ENCODE results near the gene ZC3H12A. TPM values are rescaled to one million over a fixed set of nuclear protein-coding genes. Genes with fewer than 3 reads are reported as not detected.

ZC3H12A gene
- total RNA-seq, 1 donor from 2014 or later = 3.0 TPM

- peaks cover 2% of the 10 kb centered on the region for H3K36me3 Mint-ChIP-seq (ENCODE audit: insufficient read depth)
- no peaks in the 10 kb centered on the region for H3K9me3 Mint-ChIP-seq (ENCODE audit: low read depth)
- peaks cover 14% of the 10 kb centered on the region for H3K4me1 Mint-ChIP-seq (ENCODE audit: low read depth)
- H3K27me3 Mint-ChIP-seq = peaks cover 27% of the 10 kb centered on the region
- H3K4me3 Mint-ChIP-seq (ENCODE audit: low read depth) = peak overlapping the region; percentile 76
- TF ChIP-seq CTCF (IDR thresholded peaks at IDR 0.05; ENCODE audit: unreplicated experiment) = no peak
- DNase-seq (ENCODE audit: low spot score, unreplicated experiment) = no peak
- peak overlapping the region; percentile 52 for H3K27ac Mint-ChIP-seq
Measured at GRCh38 chr1:37475380-37476086, 1.2 kb downstream of the ZC3H12A start.

- no peak for TF ChIP-seq CTCF (IDR thresholded peaks at IDR 0.05; ENCODE audit: unreplicated experiment)
- Mint-ChIP-seq H3K4me1 (ENCODE audit: low read depth) (peaks cover 14% of the 10 kb centered on the region), H3K9me3 (ENCODE audit: low read depth) (no peaks in the 10 kb centered on the region), H3K27ac (no peak overlapping the region), H3K36me3 (ENCODE audit: insufficient read depth) (peaks cover 2% of the 10 kb centered on the region), H3K4me3 (ENCODE audit: low read depth) (peak overlapping the region; percentile 76), H3K27me3 (peaks cover 27% of the 10 kb centered on the region)
- no peak for DNase-seq (ENCODE audit: low spot score, unreplicated experiment)
Measured at GRCh38 chr1:37476087-37476452, 1.7 kb downstream of the ZC3H12A start.

- TF ChIP-seq CTCF (IDR thresholded peaks at IDR 0.05; ENCODE audit: unreplicated experiment) = no peak
- DNase-seq (ENCODE audit: low spot score, unreplicated experiment) = no peak
- no peaks in the 10 kb centered on the region for H3K9me3 Mint-ChIP-seq (ENCODE audit: low read depth)
- peaks cover 4% of the 10 kb centered on the region for H3K36me3 Mint-ChIP-seq (ENCODE audit: insufficient read depth)
- peaks cover 14% of the 10 kb centered on the region for H3K4me1 Mint-ChIP-seq (ENCODE audit: low read depth)
- H3K27ac Mint-ChIP-seq = peak overlapping the region; percentile 39
- peak overlapping the region; percentile 76 for H3K4me3 Mint-ChIP-seq (ENCODE audit: low read depth)
- H3K27me3 Mint-ChIP-seq = peaks cover 25% of the 10 kb centered on the region
Measured at GRCh38 chr1:37476460-37477197, 2.2 kb downstream of the ZC3H12A start.

DNA sequence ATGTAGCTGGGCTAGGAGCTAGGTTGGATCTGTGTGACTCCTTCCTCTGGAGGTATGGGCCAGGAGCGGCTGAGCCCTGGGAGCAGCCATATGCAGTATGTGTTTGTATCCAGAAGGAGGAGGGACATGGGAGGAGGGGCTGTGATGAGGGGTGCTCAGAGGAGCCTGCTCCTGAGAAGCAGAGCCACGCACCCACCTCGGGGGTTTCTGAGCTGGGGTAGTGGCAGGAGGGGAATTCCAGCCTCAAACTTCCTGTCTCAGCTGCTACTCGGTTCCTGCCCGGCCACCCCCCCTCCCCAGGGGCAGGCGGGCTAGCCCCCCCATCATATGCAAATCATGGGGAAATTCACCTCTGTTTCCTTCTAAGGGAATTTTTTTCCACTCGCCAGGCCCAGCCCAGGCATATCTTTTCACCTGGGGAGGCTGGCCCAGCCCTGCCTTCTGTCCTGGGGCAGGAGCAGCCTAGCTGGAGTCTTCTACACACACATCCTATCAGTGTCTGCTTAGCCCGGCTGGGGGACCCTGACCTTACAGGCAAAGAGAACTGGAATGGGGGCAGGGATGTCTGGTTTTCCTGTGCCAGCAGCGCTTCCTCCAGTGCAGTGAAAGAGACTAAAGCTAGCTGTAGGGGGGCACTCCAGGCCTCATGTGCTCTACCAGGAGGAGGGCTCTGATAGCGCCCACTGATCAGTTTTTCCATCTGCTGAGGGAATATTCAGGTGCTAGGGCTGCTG lies 3.0 kb downstream of the ZC3H12A start:
- peaks cover 11% of the 10 kb centered on the region for H3K4me1 Mint-ChIP-seq (ENCODE audit: low read depth)
- H3K9me3 Mint-ChIP-seq (ENCODE audit: low read depth) = no peaks in the 10 kb centered on the region
- TF ChIP-seq CTCF (IDR thresholded peaks at IDR 0.05; ENCODE audit: unreplicated experiment) = no peak
- peak overlapping the region; percentile 39 for H3K27ac Mint-ChIP-seq
- H3K27me3 Mint-ChIP-seq = peaks cover 17% of the 10 kb centered on the region
- DNase-seq (ENCODE audit: low spot score, unreplicated experiment) = no peak
- peaks cover 4% of the 10 kb centered on the region for H3K36me3 Mint-ChIP-seq (ENCODE audit: insufficient read depth)
- H3K4me3 Mint-ChIP-seq (ENCODE audit: low read depth) = peak overlapping the region; percentile 46

- H3K27ac Mint-ChIP-seq = no peak overlapping the region
- peaks cover 11% of the 10 kb centered on the region for H3K4me1 Mint-ChIP-seq (ENCODE audit: low read depth)
- no peak for TF ChIP-seq CTCF (IDR thresholded peaks at IDR 0.05; ENCODE audit: unreplicated experiment)
- peaks cover 12% of the 10 kb centered on the region for H3K27me3 Mint-ChIP-seq
- no peaks in the 10 kb centered on the region for H3K9me3 Mint-ChIP-seq (ENCODE audit: low read depth)
- no peak for DNase-seq (ENCODE audit: low spot score, unreplicated experiment)
- H3K36me3 Mint-ChIP-seq (ENCODE audit: insufficient read depth) = peaks cover 6% of the 10 kb centered on the region
- no peak overlapping the region for H3K4me3 Mint-ChIP-seq (ENCODE audit: low read depth)
Measured at GRCh38 chr1:37477946-37478345, 3.6 kb downstream of the ZC3H12A start.
